Fibroblast of pulmonary artery (primary cell): ENCODE data around the gene GRK6.

Experiments used
- DNase-seq: peaks from one replicate; pipeline ENCODE4 v3.0.0-alpha.2; 2010; ENCODE audit warnings: low read depth
- H3K4me3 ChIP-seq: replicated peaks from 2 replicates; pipeline ENCODE4 v1.5.1; 2011; ENCODE audit warnings: low read depth, mild to moderate bottlenecking, control low read depth, low read length, moderate library complexity
- TF ChIP-seq, protein P1 (sequence below): IDR thresholded peaks from 2 replicates; pipeline ENCODE4 v1.5.1; 2011; ENCODE audit warnings: mild to moderate bottlenecking, control low read depth, low read length, inconsistent platforms; ENCODE audit errors: missing control alignments

Gene GRK6

DNA sequence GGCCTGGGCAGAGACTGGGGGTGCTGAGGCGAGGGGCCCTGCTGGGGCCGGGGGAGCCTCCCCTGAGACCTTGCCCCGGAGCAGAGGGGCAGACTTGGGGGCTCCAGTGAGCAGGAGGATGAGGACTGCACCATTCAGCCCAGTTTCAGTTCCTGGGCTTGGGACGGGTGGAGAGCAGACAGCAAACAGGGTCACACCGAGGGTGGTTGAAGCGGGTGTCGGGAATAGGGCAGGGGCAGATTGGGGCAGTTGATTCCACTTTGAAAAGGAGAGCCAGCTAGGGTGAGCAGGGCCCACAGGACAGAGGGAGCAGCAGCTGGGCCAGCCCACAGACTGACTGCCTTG, 4.5 kb downstream of the GRK6 start:
- no peak for DNase-seq
- TF ChIP-seq, protein P1, sequence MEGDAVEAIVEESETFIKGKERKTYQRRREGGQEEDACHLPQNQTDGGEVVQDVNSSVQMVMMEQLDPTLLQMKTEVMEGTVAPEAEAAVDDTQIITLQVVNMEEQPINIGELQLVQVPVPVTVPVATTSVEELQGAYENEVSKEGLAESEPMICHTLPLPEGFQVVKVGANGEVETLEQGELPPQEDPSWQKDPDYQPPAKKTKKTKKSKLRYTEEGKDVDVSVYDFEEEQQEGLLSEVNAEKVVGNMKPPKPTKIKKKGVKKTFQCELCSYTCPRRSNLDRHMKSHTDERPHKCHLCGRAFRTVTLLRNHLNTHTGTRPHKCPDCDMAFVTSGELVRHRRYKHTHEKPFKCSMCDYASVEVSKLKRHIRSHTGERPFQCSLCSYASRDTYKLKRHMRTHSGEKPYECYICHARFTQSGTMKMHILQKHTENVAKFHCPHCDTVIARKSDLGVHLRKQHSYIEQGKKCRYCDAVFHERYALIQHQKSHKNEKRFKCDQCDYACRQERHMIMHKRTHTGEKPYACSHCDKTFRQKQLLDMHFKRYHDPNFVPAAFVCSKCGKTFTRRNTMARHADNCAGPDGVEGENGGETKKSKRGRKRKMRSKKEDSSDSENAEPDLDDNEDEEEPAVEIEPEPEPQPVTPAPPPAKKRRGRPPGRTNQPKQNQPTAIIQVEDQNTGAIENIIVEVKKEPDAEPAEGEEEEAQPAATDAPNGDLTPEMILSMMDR: no peak
- H3K4me3 ChIP-seq: no peak overlapping the region

DNA sequence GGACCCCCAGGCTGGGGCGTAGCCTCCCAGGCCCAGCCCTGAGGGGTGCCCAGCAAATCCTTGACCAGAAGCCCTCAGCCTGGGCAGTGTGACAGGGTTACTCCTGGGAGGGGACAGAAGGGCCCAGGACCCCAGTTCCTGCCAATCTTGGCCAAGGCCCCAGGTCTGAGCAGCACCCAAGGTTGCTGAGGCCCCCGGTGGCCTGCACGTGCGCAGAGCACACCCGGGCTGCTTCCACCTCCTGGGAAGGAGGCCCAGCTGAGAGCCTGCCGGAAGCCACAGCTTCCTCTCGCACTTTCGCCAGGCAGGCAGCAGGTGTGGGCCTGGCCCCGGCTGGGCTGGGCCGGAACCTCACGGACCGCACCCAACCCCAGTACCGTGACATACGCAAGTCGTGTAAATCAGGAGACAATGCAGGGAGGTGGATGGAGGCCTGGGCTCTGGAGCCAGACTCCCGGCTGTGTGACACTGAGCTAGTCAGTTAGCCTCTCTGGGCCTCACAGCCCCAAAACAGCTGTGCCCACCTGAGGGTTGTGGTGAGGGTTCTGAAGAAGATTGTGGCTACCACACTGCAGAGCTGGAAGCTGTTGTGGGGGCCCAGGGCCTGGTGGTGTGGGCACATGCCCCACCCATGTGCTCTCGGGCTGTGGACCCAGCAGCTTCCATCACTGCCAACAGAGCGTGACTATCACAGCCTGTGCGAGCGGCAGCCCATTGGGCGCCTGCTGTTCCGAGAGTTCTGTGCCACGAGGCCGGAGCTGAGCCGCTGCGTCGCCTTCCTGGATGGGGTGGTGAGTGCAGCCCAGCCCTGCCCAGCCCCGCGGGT, 5.1 kb downstream of the GRK6 start:
- H3K4me3 ChIP-seq: no peak overlapping the region
- TF ChIP-seq, protein P1: no peak
- no peak for DNase-seq

DNA sequence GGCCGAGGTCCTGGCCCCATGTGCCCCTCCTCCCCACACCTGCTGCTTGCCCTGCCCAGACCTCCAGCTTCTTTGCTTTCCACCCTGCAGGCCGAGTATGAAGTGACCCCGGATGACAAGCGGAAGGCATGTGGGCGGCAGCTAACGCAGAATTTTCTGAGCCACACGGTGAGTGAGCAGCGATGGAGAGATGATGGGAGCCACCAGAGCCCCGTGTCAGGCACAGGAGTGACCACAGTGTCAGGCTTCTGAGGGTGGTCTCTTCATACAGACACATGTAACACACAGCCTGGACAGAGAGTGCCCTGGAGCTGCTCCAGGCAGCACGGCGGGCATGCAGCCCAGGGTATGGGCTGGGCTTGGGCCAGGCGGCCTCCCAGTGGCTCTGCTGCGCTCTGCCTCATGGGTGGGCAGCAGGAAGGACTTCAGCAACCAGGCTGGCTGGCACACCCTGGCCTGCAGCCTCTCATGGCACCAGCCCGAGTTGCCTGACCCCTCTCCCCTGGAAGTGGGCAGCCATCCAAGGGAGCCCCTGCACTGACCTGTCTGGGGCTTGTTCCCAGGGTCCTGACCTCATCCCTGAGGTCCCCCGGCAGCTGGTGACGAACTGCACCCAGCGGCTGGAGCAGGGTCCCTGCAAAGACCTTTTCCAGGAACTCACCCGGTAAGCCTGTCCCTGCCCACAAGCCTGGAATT, 5.8 kb downstream of the GRK6 start:
- no peak for DNase-seq
- H3K4me3 ChIP-seq: no peak overlapping the region
- TF ChIP-seq, protein P1: no peak

DNA sequence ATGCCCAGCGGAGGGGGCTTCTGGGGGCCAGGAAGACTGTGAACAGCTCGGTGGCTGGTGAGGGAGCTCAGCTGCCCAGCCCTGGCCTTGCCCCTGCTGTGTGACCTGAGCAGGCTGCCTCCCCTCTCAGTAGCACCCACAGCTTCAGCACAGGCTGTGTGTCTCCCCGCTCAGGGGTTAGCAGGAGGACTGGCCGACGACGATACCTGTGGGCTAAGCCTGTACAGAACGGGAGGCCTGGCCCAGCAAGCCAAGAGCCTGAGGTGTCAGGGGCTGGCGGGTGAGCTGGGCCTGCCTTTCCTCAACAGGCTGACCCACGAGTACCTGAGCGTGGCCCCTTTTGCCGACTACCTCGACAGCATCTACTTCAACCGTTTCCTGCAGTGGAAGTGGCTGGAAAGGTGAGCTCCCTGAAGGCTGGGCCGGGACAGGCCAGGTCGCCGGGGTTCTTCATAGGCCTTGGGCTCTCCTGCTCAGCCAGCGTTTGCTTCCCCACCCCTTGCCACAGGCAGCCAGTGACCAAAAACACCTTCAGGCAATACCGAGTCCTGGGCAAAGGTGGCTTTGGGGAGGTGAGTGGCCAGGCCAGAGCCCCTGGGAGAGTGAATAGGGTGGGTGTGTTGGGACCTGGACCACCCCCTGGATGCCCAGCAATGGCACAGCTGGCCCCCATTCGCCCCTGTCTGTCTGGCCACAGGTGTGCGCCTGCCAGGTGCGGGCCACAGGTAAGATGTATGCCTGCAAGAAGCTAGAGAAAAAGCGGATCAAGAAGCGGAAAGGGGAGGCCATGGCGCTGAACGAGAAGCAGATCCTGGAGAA, 6.6 kb downstream of the GRK6 start:
- TF ChIP-seq, protein P1: no peak
- no peak for DNase-seq
- H3K4me3 ChIP-seq: no peak overlapping the region

DNA sequence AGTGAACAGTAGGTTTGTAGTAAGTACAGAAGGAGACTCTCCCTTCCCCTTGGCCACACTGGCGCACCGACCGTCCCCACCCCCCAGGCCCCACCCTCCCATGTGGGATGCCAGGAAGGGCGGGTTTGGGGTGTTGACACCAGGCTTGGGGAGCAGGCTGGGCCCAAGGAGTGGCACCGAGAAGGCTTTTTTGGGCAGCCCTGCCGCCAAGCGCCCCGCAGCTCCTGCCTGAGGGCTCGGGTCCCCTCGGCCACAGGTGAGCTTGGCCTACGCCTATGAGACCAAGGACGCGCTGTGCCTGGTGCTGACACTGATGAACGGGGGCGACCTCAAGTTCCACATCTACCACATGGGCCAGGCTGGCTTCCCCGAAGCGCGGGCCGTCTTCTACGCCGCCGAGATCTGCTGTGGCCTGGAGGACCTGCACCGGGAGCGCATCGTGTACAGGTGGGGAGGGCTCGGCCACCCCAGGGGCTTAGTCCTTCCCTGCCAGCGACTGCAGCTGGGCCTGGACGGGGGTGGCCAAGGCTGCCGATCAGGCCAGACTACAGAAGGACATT, 7.3 kb downstream of the GRK6 start:
- no peak overlapping the region for H3K4me3 ChIP-seq
- TF ChIP-seq, protein P1: no peak
- DNase-seq: no peak

DNA sequence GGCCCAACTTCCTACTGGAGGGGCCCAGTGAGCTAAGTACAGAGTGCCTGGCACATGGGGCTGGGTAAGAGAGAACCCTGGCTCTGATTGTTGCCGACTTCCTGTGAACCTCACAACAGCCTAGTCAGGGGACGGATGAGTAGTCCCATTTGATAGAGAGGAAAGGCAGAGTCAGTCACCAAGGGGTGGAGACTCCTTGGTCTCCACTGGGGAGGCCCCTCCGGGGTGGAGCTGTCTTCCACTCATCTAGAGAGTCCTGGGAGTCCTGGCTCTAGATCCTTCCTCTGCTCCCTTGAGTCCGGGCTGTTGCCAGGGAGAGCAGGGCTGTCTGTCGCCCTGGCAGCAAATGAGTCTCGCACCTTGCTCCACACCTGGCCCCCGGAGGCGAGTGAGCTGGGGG, 8.0 kb downstream of the GRK6 start:
- no peak for DNase-seq
- H3K4me3 ChIP-seq: no peak overlapping the region
- TF ChIP-seq, protein P1: no peak
